Peyer's patch (tissue), 4 donors: ENCODE results near the gene DCT. TPM values are rescaled to one million over a fixed set of nuclear protein-coding genes. Genes with fewer than 3 reads are reported as not detected.

ENCODE experiments used
- DNase-seq, 3 donors: peaks; one replicate each; pipeline ENCODE4 v3.0.0-alpha.2; 2017 to 2019
- H3K27ac ChIP-seq, 4 donors: fragments of 200-600 bp; sonication (generic); one replicate each; pipeline ENCODE4 v1.5.1; 2016 to 2019
- H3K27me3 ChIP-seq, 2 donors: fragments of 200-600 bp; sonication (generic); one replicate each; pipeline ENCODE4 v1.5.1; 2019
- H3K36me3 ChIP-seq, 3 donors: fragments of 200-600 bp; sonication (generic); one replicate each; pipeline ENCODE4 v1.5.1; 2016 to 2019
- H3K4me1 ChIP-seq, 4 donors: fragments of 200-600 bp; sonication (generic); one replicate each; pipeline ENCODE4 v1.5.1; 2016 to 2019
- H3K4me3 ChIP-seq, 4 donors: fragments of 200-600 bp; sonication (generic); 1 replicate in 3 of 4; 2 replicates in 1 of 4; pipeline ENCODE4 v1.5.1; 2016 to 2019; ENCODE audit warnings: mild to moderate bottlenecking in 1 of 4
- H3K9me3 ChIP-seq, 4 donors: fragments of 200-600 bp; sonication (generic); one replicate each; pipeline ENCODE4 v1.5.1; 2016 to 2019; ENCODE audit warnings: mild to moderate bottlenecking in 1 of 4
- POLR2A ChIP-seq, 2 donors: fragments of 450-650 bp; IDR thresholded peaks; one replicate each; pipeline ENCODE4 v1.5.1; 2017; ENCODE audit warnings: antibody characterized with exemption in 2 of 2, mild to moderate bottlenecking in 2 of 2, moderate library complexity in 2 of 2
- total RNA-seq, 4 donors: library from RNA; depleted of rRNA; stranded (reverse); fragments of >200 nt; gene quantifications; one replicate each; pipeline ENCODE4 v1.1.0, GENCODE V29; 2016
- TF ChIP-seq, protein P1 (sequence below), 6 experiments: fragments of 450-650 bp in 4 of 6; fragments of 200-600 bp in 2 of 6; sonication (generic) in 1 of 6; IDR thresholded peaks; one replicate each; pipeline ENCODE4 v1.5.1; 2017 to 2019; ENCODE audit warnings: antibody characterized with exemption in 6 of 6, mild to moderate bottlenecking in 3 of 6, moderate library complexity in 1 of 6

DCT gene
- total RNA-seq, 4 donors from 2014 or later: not detected

DNA sequence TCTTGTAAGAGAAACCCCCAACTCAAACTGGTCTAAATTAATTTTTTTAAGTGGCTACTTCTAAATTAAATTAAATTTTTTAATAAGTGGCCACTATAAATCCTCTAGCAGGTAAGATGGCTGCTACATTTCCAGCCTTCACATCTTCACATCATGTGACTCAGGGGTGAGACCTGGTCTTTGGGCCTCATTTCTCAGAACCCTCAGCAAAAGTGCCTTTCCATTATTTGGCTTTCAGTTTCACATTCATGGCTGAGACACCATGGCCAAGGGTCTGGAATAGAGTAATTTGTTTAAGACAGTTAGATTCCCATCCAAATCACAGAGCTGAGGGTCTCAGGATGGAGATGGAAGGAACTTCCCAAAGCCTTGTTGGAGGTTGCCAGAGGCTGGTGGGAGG is 47.5 kb downstream of the DCT start:
- H3K36me3 ChIP-seq: no peaks in the 10 kb centered on the region
- no peak overlapping the region for H3K4me3 ChIP-seq
- H3K27ac ChIP-seq: no peak overlapping the region
- H3K9me3 ChIP-seq: no peaks in the 10 kb centered on the region
- DNase-seq: no peak
- H3K4me1 ChIP-seq: no peaks in the 10 kb centered on the region
- TF ChIP-seq, protein P1, sequence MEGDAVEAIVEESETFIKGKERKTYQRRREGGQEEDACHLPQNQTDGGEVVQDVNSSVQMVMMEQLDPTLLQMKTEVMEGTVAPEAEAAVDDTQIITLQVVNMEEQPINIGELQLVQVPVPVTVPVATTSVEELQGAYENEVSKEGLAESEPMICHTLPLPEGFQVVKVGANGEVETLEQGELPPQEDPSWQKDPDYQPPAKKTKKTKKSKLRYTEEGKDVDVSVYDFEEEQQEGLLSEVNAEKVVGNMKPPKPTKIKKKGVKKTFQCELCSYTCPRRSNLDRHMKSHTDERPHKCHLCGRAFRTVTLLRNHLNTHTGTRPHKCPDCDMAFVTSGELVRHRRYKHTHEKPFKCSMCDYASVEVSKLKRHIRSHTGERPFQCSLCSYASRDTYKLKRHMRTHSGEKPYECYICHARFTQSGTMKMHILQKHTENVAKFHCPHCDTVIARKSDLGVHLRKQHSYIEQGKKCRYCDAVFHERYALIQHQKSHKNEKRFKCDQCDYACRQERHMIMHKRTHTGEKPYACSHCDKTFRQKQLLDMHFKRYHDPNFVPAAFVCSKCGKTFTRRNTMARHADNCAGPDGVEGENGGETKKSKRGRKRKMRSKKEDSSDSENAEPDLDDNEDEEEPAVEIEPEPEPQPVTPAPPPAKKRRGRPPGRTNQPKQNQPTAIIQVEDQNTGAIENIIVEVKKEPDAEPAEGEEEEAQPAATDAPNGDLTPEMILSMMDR (IDR thresholded peaks at IDR 0.05): no peak
- no peak for TF ChIP-seq POLR2A (IDR thresholded peaks at IDR 0.05)
- H3K27me3 ChIP-seq: no peaks in the 10 kb centered on the region

DNA sequence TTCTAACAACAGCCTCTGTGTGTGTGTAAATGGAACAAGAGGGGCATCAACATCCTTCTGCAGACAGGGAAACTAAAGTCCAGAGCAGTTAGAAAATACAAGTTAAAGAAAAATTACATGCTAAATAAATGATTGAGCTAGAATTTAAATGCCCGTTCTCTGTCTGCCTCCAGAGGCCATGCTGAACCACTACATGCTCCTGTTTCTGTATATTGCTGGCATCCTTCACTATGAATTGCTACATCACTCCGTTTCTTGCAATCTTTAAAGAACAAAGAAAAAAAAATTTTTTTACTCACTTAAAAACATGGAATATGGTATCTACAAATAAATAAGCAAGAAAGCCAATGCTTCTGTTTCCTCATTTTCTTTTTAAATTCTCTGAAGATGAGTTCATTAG is 47.9 kb downstream of the DCT start:
- Histone ChIP-seq H3K36me3 (no peaks in the 10 kb centered on the region), H3K4me1 (no peaks in the 10 kb centered on the region), H3K27me3 (no peaks in the 10 kb centered on the region), H3K9me3 (no peaks in the 10 kb centered on the region), H3K4me3 (no peak overlapping the region), H3K27ac (no peak overlapping the region)
- DNase-seq: no peak
- TF ChIP-seq, protein P1 (IDR thresholded peaks at IDR 0.05): no peak
- no peak for TF ChIP-seq POLR2A (IDR thresholded peaks at IDR 0.05)

DNA sequence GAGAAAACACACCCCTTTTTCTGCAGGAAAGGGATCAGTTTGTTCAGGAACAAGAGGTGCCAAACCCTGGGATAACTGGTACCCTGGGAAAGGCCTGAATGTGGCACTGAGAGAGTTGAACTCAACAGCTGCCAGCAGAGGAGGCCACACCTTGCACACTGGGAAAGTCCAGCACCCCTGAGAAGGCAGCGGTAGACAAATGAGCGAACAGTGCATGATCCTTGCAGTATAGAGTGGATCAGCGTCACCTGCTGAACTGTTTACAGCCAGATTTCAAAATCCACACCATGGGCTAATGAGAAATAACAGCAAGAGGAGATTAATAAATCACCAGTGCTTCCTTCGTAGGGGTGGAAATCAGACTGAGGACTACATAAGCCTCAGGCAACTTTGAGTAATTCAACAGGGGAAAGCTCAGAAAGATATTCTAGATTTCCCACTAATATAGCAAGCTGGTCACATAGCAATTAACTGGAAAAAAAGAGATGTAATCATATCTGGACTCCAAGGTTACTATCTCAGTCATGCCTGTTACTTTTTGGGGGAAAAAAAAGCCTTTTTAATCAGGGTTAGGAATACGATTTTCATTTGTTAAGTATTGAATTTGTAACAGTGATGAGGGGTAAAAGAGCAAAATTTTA is 52.0 kb downstream of the DCT start:
- Histone ChIP-seq H3K4me3 (no peak overlapping the region), H3K27ac (no peak overlapping the region), H3K36me3 (no peaks in the 10 kb centered on the region), H3K9me3 (no peaks in the 10 kb centered on the region), H3K27me3 (no peaks in the 10 kb centered on the region), H3K4me1 (no peaks in the 10 kb centered on the region)
- no peak for TF ChIP-seq POLR2A (IDR thresholded peaks at IDR 0.05)
- TF ChIP-seq, protein P1 (IDR thresholded peaks at IDR 0.05): no peak
- DNase-seq: no peak

DNA sequence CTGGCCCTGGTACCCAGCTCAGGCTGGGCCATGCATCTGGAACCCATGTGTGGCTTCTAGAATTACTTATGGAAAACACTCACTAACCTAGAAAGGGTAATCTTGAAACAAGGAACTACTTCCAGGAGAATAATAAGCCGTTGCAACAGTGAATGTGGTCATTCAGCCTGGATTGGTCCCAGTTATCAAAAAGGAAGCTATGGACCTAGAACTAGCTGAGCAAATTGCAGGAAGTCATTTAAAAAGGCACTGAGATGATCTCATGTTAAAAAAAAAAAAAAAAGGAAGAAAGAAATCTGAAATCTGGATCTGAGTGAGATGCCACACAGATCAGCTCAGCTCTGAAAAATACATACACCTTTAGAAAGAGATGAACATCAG is 59.6 kb downstream of the DCT start:
- DNase-seq: no peak
- Histone ChIP-seq H3K36me3 (no peaks in the 10 kb centered on the region), H3K4me1 (no peaks in the 10 kb centered on the region), H3K27ac (no peak overlapping the region), H3K9me3 (no peaks in the 10 kb centered on the region), H3K4me3 (no peak overlapping the region), H3K27me3 (no peaks in the 10 kb centered on the region)
- TF ChIP-seq POLR2A (IDR thresholded peaks at IDR 0.05): no peak
- TF ChIP-seq, protein P1 (IDR thresholded peaks at IDR 0.05): no peak

DNA sequence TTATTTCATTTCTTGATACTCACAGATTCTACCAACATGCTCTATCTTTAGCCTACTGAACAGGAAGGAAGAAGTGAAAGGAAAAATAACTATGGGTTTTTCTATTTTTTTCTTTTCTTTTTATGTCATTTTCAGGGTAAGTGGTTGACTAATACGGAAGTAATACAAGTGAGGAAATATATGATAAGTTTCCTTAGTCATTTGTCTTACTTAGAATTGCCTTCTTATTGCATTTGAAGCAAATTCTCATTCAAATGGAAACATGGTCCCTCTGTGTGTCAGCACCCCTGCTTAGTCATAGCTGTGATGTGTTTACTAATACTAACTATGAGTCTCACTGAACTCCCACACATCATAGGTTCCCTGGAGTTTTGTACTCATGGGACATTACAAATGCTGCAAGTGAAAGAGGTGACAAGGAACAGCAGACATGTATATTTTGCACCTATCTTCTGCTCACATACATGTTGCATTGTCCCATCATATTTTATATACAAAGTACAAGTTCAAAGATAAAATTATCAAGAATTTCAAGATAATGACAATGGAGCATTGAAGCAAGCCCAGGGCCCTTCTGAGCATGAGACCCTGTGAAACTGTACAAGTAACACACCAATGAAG is 60.1 kb downstream of the DCT start:
- TF ChIP-seq POLR2A (IDR thresholded peaks at IDR 0.05): no peak
- TF ChIP-seq, protein P1 (IDR thresholded peaks at IDR 0.05): no peak
- H3K36me3 ChIP-seq: no peaks in the 10 kb centered on the region
- H3K27me3 ChIP-seq: no peaks in the 10 kb centered on the region
- H3K27ac ChIP-seq: no peak overlapping the region
- no peaks in the 10 kb centered on the region for H3K4me1 ChIP-seq
- no peak overlapping the region for H3K4me3 ChIP-seq
- DNase-seq: no peak
- H3K9me3 ChIP-seq: no peaks in the 10 kb centered on the region
